ENCODE results near the gene B4GALNT1.
A peak's percentile ranks its signal among the peaks of the same experiment; 100 is the strongest.

The B4GALNT1 gene

GRCh38 chr12:57584690-57585089 lies 48.3 kb downstream of the B4GALNT1 start:
- no peak for DNase-seq (ENCODE audit: low spot score)

- DNase-seq (ENCODE audit: low spot score) = no peak
These were observed 49.0 kb downstream of the B4GALNT1 start for GRCh38 chr12:57584050-57584449.

GRCh38 chr12:57583008-57583831 lies 49.8 kb downstream of the B4GALNT1 start:
- DNase-seq (ENCODE audit: low spot score) = peak; percentile 76

- DNase-seq (ENCODE audit: low spot score) = no peak
These were observed 50.6 kb downstream of the B4GALNT1 start for GRCh38 chr12:57582440-57582839.

- DNase-seq (ENCODE audit: low spot score) = no peak
These were observed 51.2 kb downstream of the B4GALNT1 start for GRCh38 chr12:57581802-57582201.

GRCh38 chr12:57580466-57580795 lies 52.6 kb downstream of the B4GALNT1 start:
- no peak for DNase-seq (ENCODE audit: low spot score)

GRCh38 chr12:57579677-57580465 lies 53.1 kb downstream of the B4GALNT1 start:
- no peak for DNase-seq (ENCODE audit: low spot score)

GRCh38 chr12:57579011-57579410 lies 54.0 kb downstream of the B4GALNT1 start:
- DNase-seq (ENCODE audit: low spot score) = no peak

- DNase-seq (ENCODE audit: low spot score) = no peak
These were observed 54.8 kb downstream of the B4GALNT1 start for GRCh38 chr12:57577981-57578758.

GRCh38 chr12:57576613-57577160 lies 56.3 kb downstream of the B4GALNT1 start:
- DNase-seq (ENCODE audit: low spot score) = no peak
